Smooth muscle cell (in vitro differentiated cells): Measurements from ENCODE around the gene SMS. TPM values are rescaled to one million over a fixed set of nuclear protein-coding genes. Genes with fewer than 3 reads are reported as not detected.

Source experiments
- DNase-seq: peaks from one replicate; lab custom pipeline; 2025; ENCODE audit not compliant: unreplicated experiment; lab: John Stamatoyannopoulos, UW
- H2AFZ ChIP-seq: fragments of 200-600 bp; sonication (generic); 2 replicates; pipeline ENCODE4 v1.6.0; 2016; ENCODE audit warnings: antibody characterized with exemption, low read depth, mild to moderate bottlenecking
- H3F3A ChIP-seq: fragments of 200-600 bp; sonication (generic); 2 replicates; pipeline ENCODE4 v1.6.0; 2017; ENCODE audit warnings: antibody characterized with exemption, low read depth
- H3K27ac ChIP-seq: fragments of 200-600 bp; sonication (generic); 2 replicates; pipeline ENCODE4 v1.5.1; 2016; ENCODE audit warnings: low read depth, mild to moderate bottlenecking
- H3K27me3 ChIP-seq: fragments of 200-600 bp; sonication (generic); 2 replicates; pipeline ENCODE4 v1.6.1; 2016; ENCODE audit warnings: low read depth, mild to moderate bottlenecking
- H3K36me3 ChIP-seq: fragments of 200-600 bp; sonication (generic); 2 replicates; pipeline ENCODE4 v1.5.1; 2016; ENCODE audit warnings: low read depth
- H3K4me1 ChIP-seq: fragments of 200-600 bp; sonication (generic); 2 replicates; pipeline ENCODE4 v1.5.1; 2016; ENCODE audit warnings: low read depth
- H3K4me2 ChIP-seq: fragments of 200-600 bp; sonication (generic); 2 replicates; pipeline ENCODE4 v1.6.0; 2016; ENCODE audit warnings: mild to moderate bottlenecking
- H3K4me3 ChIP-seq: fragments of 200-600 bp; sonication (generic); 2 replicates; pipeline ENCODE4 v1.5.1; 2016; ENCODE audit warnings: mild to moderate bottlenecking
- H3K79me2 ChIP-seq: fragments of 200-600 bp; sonication (generic); 2 replicates; pipeline ENCODE4 v1.6.0; 2016; ENCODE audit warnings: low read depth, mild to moderate bottlenecking
- H3K9ac ChIP-seq: fragments of 200-600 bp; sonication (generic); 2 replicates; pipeline ENCODE4 v1.6.0; 2016; ENCODE audit warnings: low read depth
- H3K9me3 ChIP-seq: fragments of 200-600 bp; sonication (generic); replicated peaks from 2 replicates; pipeline ENCODE4 v1.5.1; 2016; ENCODE audit warnings: low read depth
- H4K20me1 ChIP-seq: fragments of 200-600 bp; sonication (generic); 2 replicates; pipeline ENCODE4 v1.6.0; 2016; ENCODE audit warnings: low read depth
- CTCF ChIP-seq: fragments of 200-600 bp; sonication (generic); IDR thresholded peaks from 2 replicates; pipeline ENCODE4 v1.5.1; 2017; ENCODE audit warnings: borderline replicate concordance, mild to moderate bottlenecking, antibody characterized with exemption; ENCODE audit not compliant: insufficient read depth, poor library complexity, severe bottlenecking
- whole genome bisulfite sequencing: methylation state at CpG from one replicate; pipeline ENCODE4 v1.1.7; 2016; ENCODE audit warnings: low lambda C conversion rate; 5-methylcytosine and 5-hydroxymethylcytosine counted together
- polyA plus RNA-seq: library from polyadenylated mRNA; unstranded; fragments of >200 nt; fragmentation: Nextera tagmentation; extraction: Ambion mirVana; gene quantifications from 2 replicates; pipeline ENCODE4 v1.2.1, GENCODE V29; 2016
- total RNA-seq: library from RNA; depleted of rRNA; stranded (reverse); fragments of >200 nt; gene quantifications from 2 replicates; pipeline ENCODE4 v1.2.3, GENCODE V29; 2014

Gene SMS
- total and polyA plus RNA-seq, 2 experiments from 2014 or later: 37.2 to 46.7 TPM

- no peak for DNase-seq
- Histone ChIP-seq H3K9ac (no peak overlapping the region), H2AFZ (no peak overlapping the region), H3K4me1 (no peaks in the 10 kb centered on the region), H3F3A (no peaks in the 10 kb centered on the region), H3K27me3 (no peaks in the 10 kb centered on the region), H3K9me3 (no peaks in the 10 kb centered on the region), H3K4me3 (no peak overlapping the region), H3K79me2 (no peaks in the 10 kb centered on the region), H3K4me2 (no peak overlapping the region), H4K20me1 (no peaks in the 10 kb centered on the region), H3K36me3 (no peaks in the 10 kb centered on the region), H3K27ac (no peak overlapping the region)
- WGBS: 92% methylated on average over 10 of the region's 10 CpGs
- no peak for TF ChIP-seq CTCF
These were observed 64.4 kb downstream of the SMS start for GRCh38 chrX:22004866-22005265.

GRCh38 chrX:22012051-22012450 is 71.5 kb downstream of the SMS start:
- no peaks in the 10 kb centered on the region for H3K36me3 ChIP-seq
- WGBS: 53% methylated on average over 5 of the region's 5 CpGs
- no peaks in the 10 kb centered on the region for H3K4me1 ChIP-seq

GRCh38 chrX:22012931-22013330 is 72.4 kb downstream of the SMS start:
- no peak for TF ChIP-seq CTCF
- no peak overlapping the region for H3K9ac ChIP-seq
- H2AFZ ChIP-seq: no peak overlapping the region
- no peak overlapping the region for H3K4me3 ChIP-seq
- H3K36me3 ChIP-seq: no peaks in the 10 kb centered on the region
- H3F3A ChIP-seq: no peaks in the 10 kb centered on the region
- 93% methylated on average over 7 of the region's 7 CpGs for WGBS
- no peaks in the 10 kb centered on the region for H3K4me1 ChIP-seq
- H4K20me1 ChIP-seq: no peaks in the 10 kb centered on the region
- H3K4me2 ChIP-seq: no peak overlapping the region
- H3K27ac ChIP-seq: no peak overlapping the region
- no peaks in the 10 kb centered on the region for H3K79me2 ChIP-seq
- no peaks in the 10 kb centered on the region for H3K27me3 ChIP-seq
- no peaks in the 10 kb centered on the region for H3K9me3 ChIP-seq
- no peak for DNase-seq

More at GRCh38 chrX:22012051-22012450, 71.5 kb downstream of the SMS start:
- Histone ChIP-seq H3K27me3 (no peaks in the 10 kb centered on the region), H3K9ac (no peak overlapping the region), H3K79me2 (no peaks in the 10 kb centered on the region), H3F3A (no peaks in the 10 kb centered on the region), H4K20me1 (no peaks in the 10 kb centered on the region), H3K9me3 (no peaks in the 10 kb centered on the region), H3K27ac (no peak overlapping the region), H3K4me3 (no peak overlapping the region), H3K4me2 (no peak overlapping the region), H2AFZ (no peak overlapping the region)
- DNase-seq: no peak
- no peak for TF ChIP-seq CTCF

- 85% methylated on average over 9 of the region's 9 CpGs for WGBS
- Histone ChIP-seq H3K27ac (no peak overlapping the region), H3K4me1 (no peaks in the 10 kb centered on the region)
These were observed 74.7 kb downstream of the SMS start for GRCh38 chrX:22015139-22015750.

More at GRCh38 chrX:22015139-22015750, 74.7 kb downstream of the SMS start:
- no peaks in the 10 kb centered on the region for H3K79me2 ChIP-seq
- no peaks in the 10 kb centered on the region for H4K20me1 ChIP-seq
- TF ChIP-seq CTCF: no peak
- H2AFZ ChIP-seq: no peak overlapping the region
- no peak overlapping the region for H3K9ac ChIP-seq
- no peaks in the 10 kb centered on the region for H3F3A ChIP-seq
- no peaks in the 10 kb centered on the region for H3K9me3 ChIP-seq
- DNase-seq: no peak
- no peak overlapping the region for H3K4me2 ChIP-seq
- no peak overlapping the region for H3K4me3 ChIP-seq
- H3K27me3 ChIP-seq: no peaks in the 10 kb centered on the region
- no peaks in the 10 kb centered on the region for H3K36me3 ChIP-seq
